ENCODE measurements around the gene BCAN.

BCAN gene

DNA sequence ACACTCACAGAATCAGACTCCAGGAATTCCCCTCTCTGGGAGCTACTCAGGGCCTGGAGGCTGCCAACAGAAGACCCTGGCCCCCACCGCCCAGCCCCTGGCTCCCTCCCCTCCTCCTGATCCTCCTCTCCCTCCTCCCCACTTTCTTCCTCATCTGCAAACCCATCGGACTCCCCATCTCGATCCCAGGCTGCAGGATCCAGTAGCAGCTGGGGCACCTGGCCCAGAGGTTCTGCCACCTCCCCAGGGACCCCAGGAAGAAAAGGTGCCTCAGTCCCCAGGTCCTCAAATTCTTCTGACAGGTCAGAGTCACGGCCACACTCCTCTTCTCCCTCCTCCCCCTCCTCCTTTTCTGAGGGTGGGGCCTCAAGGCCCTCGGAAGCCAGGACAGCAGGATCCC, 27.9 kb downstream of the BCAN start:
- ATAC-seq (replicated peaks; ENCODE audit: extremely low read depth, poor library complexity, severe bottlenecking): no peak
- Mint-ChIP-seq H3K36me3 (ENCODE audit: insufficient read depth) (peaks cover 2% of the 10 kb centered on the region), H3K27ac (ENCODE audit: low read depth) (no peak overlapping the region), H3K4me3 (no peak overlapping the region), H3K9me3 (no peaks in the 10 kb centered on the region), H3K4me1 (no peaks in the 10 kb centered on the region), H3K27me3 (peaks cover 47% of the 10 kb centered on the region)
- no peak for DNase-seq (ENCODE audit: low spot score in 2 of 2)

DNA sequence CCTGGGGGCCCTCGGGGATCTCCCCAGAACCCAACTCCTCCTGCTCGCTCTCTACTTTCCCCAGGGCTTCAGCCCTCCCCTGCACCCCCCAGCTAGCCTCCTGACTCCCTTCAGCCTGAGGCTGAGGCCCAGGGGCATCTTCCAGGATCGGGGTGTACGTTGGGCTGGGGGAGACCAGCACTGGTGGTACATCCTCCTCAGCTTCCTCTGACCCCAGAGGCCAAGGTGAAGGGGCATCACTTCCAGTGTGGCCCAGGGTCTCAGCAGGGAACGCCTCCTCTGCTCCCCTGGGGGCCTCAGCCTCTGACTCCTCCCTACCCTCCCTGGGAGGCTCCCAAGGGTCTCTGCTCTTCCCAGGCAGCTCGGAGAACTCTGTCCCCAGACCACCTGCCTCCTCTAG, 28.4 kb downstream of the BCAN start:
- ATAC-seq (replicated peaks; ENCODE audit: extremely low read depth, poor library complexity, severe bottlenecking) (no peak), DNase-seq (ENCODE audit: low spot score in 2 of 2) (no peak)
- Mint-ChIP-seq H3K36me3 (ENCODE audit: insufficient read depth) (peaks cover 2% of the 10 kb centered on the region), H3K4me3 (no peak overlapping the region), H3K27ac (ENCODE audit: low read depth) (no peak overlapping the region), H3K4me1 (no peaks in the 10 kb centered on the region), H3K27me3 (peaks cover 52% of the 10 kb centered on the region), H3K9me3 (no peaks in the 10 kb centered on the region)

- Mint-ChIP-seq H3K4me1 (no peaks in the 10 kb centered on the region), H3K9me3 (no peaks in the 10 kb centered on the region), H3K4me3 (no peak overlapping the region), H3K27me3 (peaks cover 57% of the 10 kb centered on the region), H3K36me3 (ENCODE audit: insufficient read depth) (peaks cover 2% of the 10 kb centered on the region), H3K27ac (ENCODE audit: low read depth) (no peak overlapping the region)
- ATAC-seq (replicated peaks; ENCODE audit: extremely low read depth, poor library complexity, severe bottlenecking): no peak
- no peak for DNase-seq (ENCODE audit: low spot score in 2 of 2)
Measured at GRCh38 chr1:156670791-156671190, 28.9 kb downstream of the BCAN start.

DNA sequence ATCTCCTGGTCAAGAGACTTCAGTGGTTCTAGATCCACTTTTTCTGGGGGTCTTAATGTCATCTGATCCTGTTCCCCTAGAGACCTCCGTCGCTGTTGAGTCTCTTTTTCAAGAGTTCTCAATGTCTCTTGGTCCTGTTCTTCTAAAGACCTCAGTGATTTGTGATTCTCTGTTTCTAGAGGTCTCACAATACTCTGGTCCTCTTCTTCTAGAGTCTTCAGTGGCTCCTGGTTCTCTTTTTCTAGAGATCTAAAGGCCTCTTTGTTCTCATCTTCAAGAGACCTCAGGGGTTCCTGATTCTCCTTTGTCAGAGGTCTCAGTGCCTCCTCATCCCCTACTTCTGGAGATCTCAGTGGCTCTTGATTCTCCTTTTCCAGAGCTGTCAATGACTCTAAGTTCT, 29.9 kb downstream of the BCAN start:
- H3K36me3 Mint-ChIP-seq (ENCODE audit: insufficient read depth): peaks cover 2% of the 10 kb centered on the region
- no peaks in the 10 kb centered on the region for H3K4me1 Mint-ChIP-seq
- DNase-seq (ENCODE audit: low spot score in 2 of 2): no peak
- H3K9me3 Mint-ChIP-seq: no peaks in the 10 kb centered on the region
- no peak for ATAC-seq (replicated peaks; ENCODE audit: extremely low read depth, poor library complexity, severe bottlenecking)
- no peak overlapping the region for H3K27ac Mint-ChIP-seq (ENCODE audit: low read depth)
- no peak overlapping the region for H3K4me3 Mint-ChIP-seq
- peaks cover 62% of the 10 kb centered on the region for H3K27me3 Mint-ChIP-seq

DNA sequence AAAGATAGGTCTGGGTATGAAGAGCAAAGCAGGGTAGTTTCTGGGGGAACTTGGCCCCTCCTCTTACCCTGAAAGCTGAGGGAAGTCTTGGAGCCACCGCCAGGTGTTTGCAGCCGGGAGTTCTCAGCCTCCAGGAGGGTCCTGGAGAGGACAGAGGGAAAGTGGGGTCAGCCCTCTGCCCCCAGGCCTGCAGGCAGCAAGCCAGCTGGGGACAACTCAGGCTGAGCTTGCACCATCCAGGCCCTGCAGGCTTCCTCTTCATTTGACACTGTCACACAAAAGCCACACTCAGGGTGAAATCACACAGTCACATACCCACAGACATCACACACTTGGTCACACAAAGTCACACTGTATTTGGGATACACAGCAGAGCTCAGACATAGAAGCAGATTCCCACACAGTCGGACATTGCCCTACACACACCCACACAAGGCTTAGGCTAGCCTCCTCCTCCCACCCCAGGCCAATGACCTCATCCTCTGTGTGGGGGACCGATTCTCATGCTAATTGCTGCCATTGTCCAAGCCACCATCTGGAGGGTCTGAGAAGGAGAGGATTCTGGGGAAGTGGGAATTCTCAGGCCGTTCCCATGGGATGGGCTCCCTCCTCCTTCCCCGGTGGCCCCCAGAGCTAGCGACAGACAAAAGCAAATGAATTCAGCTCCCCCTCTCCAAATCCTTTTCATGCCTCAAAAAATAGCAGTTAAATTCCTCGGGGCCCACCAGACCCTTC, 31.6 kb downstream of the BCAN start:
- Mint-ChIP-seq H3K9me3 (no peaks in the 10 kb centered on the region), H3K4me3 (no peak overlapping the region), H3K27ac (ENCODE audit: low read depth) (no peak overlapping the region), H3K27me3 (peaks cover 79% of the 10 kb centered on the region), H3K36me3 (ENCODE audit: insufficient read depth) (peaks cover 2% of the 10 kb centered on the region), H3K4me1 (peaks cover 6% of the 10 kb centered on the region)
- DNase-seq (ENCODE audit: low spot score in 2 of 2) (no peak), ATAC-seq (replicated peaks; ENCODE audit: extremely low read depth, poor library complexity, severe bottlenecking) (no peak)

DNA sequence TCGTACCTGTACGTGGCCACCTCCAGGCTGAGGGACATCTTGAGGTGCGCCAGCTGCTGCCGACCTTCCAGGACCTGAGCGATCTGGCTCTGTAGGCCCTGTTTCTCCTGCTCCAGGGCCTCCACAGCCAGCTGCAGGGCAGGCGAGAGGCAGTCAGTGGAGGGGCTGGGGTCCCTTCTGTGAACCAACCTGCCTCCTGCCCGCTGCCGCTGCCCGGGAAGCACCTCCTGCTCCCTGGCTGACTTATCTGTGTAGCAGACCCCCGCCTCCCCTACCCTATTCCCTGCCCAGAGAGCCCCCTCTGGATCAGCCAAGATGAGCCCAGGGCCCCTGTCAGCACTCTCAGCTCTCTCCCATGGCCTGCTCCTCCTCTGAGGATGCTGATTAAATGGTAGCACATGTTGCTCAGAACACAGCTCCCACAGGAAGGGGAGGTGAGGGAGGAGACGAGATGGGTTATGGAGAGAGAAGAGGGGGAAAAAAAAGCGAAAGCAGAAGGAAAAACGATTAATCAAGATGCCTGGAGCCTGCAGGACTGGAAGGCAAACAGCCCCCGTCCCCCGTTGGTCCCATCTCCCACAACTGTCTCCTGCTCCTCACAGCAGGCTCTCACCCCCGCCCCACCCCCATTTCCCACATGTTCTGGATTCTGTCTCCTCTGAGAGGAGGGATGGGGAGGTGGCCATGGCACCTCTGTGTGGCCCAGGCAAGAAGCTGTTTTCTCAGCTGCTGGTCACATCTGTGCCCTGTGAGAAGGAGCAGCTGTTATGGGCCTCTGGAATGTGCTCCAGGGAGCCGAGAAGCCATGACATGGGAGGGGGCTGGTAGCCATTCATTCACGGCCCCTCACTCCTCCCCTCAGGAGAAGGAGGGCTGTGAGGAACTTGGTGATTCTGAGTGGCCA, 33.5 kb downstream of the BCAN start:
- Mint-ChIP-seq H3K27ac (ENCODE audit: low read depth) (no peak overlapping the region), H3K27me3 (peaks cover 95% of the 10 kb centered on the region), H3K36me3 (ENCODE audit: insufficient read depth) (no peaks in the 10 kb centered on the region), H3K4me1 (peaks cover 7% of the 10 kb centered on the region), H3K9me3 (no peaks in the 10 kb centered on the region), H3K4me3 (no peak overlapping the region)
- ATAC-seq (replicated peaks; ENCODE audit: extremely low read depth, poor library complexity, severe bottlenecking): no peak
- DNase-seq (ENCODE audit: low spot score in 2 of 2): no peak

DNA sequence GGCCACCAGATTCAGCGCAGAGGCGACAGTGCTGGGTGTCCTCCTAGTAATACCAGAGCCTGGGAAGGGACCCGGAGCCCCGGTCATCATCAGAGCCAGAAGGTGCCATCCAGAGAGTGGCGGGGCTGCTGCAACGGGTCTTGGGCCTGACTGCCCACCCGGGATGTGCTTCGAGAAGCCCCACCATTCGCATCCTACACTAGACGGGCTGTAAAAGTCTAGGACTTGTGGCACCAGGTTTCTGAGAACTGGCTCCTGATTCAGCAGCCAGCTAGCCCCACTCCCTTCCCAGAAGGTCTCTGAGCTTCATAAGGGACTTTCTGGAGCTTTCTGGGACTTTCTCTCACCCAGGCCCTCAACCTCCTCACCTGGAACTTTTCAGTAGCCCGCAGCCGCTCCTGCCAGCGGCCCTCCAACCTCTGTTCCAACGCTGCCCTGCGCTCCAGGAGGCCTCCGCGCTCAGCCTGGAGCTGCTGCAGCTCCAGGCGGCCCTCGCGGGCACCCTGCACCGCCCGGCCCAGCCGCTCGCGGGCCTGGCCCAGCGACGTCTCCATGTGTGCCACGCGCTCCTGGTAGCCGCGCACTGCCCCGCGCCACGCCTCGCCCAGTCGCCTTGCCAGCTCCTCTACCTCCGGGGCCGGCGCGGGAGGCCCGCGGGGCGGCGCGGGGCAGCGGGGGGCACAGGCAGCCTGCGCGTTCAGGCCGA, 34.4 kb downstream of the BCAN start:
- no peaks in the 10 kb centered on the region for H3K9me3 Mint-ChIP-seq
- no peak overlapping the region for H3K4me3 Mint-ChIP-seq
- peaks cover 95% of the 10 kb centered on the region for H3K27me3 Mint-ChIP-seq
- DNase-seq (ENCODE audit: low spot score in 2 of 2): no peak
- H3K27ac Mint-ChIP-seq (ENCODE audit: low read depth): no peak overlapping the region
- H3K36me3 Mint-ChIP-seq (ENCODE audit: insufficient read depth): no peaks in the 10 kb centered on the region
- no peak for ATAC-seq (replicated peaks; ENCODE audit: extremely low read depth, poor library complexity, severe bottlenecking)
- H3K4me1 Mint-ChIP-seq: peaks cover 7% of the 10 kb centered on the region

DNA sequence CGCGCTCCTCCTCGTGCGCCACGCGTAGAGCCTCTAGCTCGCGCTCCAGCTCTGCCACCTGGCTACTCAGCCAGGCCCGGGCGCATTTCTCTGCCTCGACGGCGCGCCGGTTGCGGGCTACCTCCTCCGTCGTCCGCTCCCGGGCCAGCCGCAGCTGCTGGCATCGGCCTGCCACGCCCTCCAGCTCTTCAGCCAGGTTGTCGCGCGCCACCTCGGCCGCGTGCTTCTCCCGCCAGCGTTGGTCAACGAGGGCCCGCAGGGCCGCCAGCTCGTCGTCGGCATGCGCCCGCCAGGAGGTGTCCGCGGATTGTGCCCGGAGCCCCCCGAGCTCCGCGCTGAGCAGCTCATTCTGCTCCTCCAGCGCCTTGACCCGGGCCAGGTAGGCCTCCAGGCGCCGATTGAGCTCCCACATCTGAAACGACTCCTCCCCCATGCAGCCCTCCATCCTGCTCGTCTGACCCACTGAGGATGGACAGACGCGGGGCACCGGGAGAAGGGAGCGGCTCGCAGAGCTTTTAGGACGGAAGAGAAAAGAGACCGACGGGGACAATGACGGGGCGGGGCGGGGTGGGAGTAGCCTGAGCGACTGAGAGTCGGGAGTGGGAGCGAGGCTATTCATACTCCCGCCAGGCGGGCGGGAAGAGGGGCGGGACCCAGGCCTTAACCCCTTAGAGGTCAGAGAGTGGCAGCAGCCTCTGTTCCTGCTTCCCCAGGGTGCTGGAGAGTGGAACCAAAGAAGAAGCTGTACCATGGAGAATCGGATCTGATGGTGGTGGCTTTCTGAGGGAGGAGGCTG, 35.1 kb downstream of the BCAN start, which contains the start of gene NES:
NES (minus strand) TSS at position 588 of the 796 bp plus-strand sequence; CDS start at position 445, 143 bp downstream.
- H3K27ac Mint-ChIP-seq (ENCODE audit: low read depth): no peak within 1 kb of the TSS
- H3K4me3 Mint-ChIP-seq: no peak within 1 kb of the TSS
- H3K36me3 Mint-ChIP-seq (ENCODE audit: insufficient read depth): no peaks in the 10 kb centered on the region
- DNase-seq (ENCODE audit: low spot score in 2 of 2) (no peak), ATAC-seq (replicated peaks; ENCODE audit: extremely low read depth, poor library complexity, severe bottlenecking) (no peak)
- H3K9me3 Mint-ChIP-seq: no peaks in the 10 kb centered on the region
- peaks cover 7% of the 10 kb centered on the region for H3K4me1 Mint-ChIP-seq
- H3K27me3 Mint-ChIP-seq: peaks cover 95% of the 10 kb centered on the region

DNA sequence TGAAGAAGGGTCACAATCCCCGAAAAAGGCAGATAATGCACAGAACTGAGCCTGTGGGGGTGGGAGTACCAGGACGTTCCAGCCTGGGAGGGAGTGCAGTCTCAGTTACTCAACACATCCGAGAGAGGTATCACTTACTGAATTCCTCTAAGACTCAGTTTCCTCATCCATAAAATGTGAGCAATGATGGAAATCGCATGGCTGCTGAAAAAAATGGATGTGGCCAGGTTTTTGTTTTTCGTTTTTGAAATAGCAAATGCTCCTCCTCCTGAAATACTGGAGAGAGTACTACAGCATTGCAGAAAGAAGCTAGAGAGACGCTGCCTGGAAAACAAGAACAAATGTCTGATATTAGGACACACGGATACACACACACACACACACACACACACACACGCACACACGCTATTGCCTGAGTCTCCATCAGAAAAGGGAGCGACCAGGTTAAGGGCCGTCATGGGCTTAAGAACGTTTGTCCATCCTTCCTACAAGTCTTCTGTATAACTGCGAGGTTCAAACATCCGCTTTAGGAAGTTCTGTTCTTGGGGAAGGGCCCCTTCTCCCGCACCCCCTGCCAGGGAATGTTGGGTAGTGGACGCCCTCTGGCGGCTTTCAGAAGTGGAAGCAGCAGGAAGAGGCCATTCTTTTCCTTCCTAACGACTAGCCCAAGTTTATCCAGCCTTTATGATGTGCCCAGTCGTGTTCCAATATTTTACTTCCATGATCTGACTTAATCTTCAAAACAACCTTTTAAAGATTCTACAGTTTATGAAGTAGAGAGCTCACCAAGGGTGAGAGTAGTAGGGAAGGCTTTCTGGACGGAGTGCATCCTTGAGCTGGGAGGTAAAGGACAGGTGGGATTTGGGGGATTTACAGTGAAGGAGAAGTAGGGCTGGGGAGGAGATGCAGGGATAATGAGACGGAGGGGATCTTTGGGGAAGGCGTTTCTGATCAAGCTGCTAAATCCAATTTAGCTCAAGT, 36.0 kb downstream of the BCAN start:
- Mint-ChIP-seq H3K36me3 (ENCODE audit: insufficient read depth) (no peaks in the 10 kb centered on the region), H3K4me3 (no peak overlapping the region), H3K4me1 (peaks cover 7% of the 10 kb centered on the region), H3K9me3 (no peaks in the 10 kb centered on the region), H3K27ac (ENCODE audit: low read depth) (no peak overlapping the region), H3K27me3 (peaks cover 93% of the 10 kb centered on the region)
- DNase-seq (ENCODE audit: low spot score in 2 of 2) (no peak), ATAC-seq (replicated peaks; ENCODE audit: extremely low read depth, poor library complexity, severe bottlenecking) (no peak)

DNA sequence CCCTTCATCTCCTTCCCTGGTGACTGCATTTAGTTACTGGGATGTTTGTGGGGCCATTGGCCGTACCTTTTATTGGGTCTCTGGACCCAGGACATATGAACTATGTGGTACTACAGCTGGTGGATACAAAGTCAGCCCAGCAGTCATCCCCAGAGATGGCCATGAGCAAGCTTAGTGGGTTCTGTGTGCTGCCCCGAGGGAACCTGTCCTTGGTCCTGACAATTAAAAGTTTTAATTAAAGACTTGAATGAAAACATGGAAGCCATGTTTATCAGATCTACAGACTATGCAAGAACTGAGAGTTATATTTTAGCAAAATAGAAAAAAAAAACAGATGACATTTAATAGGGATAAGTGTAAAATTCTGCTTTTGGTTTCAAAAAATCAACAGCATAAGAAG, 38.1 kb downstream of the BCAN start:
- Mint-ChIP-seq H3K27ac (ENCODE audit: low read depth) (no peak overlapping the region), H3K9me3 (no peaks in the 10 kb centered on the region), H3K36me3 (ENCODE audit: insufficient read depth) (no peaks in the 10 kb centered on the region), H3K27me3 (peaks cover 92% of the 10 kb centered on the region), H3K4me1 (peaks cover 13% of the 10 kb centered on the region), H3K4me3 (no peak overlapping the region)
- DNase-seq (ENCODE audit: low spot score in 2 of 2) (no peak), ATAC-seq (replicated peaks; ENCODE audit: extremely low read depth, poor library complexity, severe bottlenecking) (no peak)

DNA sequence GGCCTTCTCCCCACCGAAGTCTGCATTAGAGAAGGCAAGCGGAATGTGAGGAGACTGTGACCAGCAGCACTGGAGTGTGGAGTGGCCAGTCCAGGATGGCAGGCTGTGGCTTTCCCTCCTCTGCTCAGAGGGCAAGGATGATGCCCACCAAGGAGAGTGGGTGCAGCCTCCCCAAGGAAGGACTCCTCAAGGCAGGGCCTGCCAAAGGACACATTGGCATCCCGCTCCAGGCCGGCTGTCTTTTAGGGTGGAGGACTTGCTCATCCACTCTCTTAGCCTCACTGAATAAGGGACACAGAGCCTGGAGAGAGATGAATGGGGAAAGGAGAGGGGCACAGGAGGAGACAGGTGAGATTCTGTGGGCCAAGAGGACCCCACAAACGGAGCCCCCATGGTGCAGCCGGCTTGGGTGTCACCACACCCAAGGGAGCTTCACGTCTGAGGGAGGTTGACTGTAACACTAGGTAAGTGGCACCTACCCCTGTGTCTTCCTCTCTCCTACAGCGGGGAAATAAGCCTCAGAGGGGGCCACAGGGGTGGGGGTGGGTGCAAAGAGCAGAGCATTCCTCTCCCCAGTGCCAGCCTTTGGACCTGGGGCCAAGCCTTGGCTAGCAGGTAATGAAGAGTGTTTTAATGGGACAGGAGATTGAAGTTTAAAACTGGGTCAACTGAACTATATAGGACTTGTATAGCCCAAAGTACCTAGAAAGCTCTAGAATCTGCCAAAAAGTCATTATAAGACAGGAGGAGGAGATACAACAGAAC, 39.5 kb downstream of the BCAN start:
- DNase-seq (ENCODE audit: low spot score in 2 of 2): no peak
- Mint-ChIP-seq H3K4me1 (peaks cover 13% of the 10 kb centered on the region), H3K36me3 (ENCODE audit: insufficient read depth) (no peaks in the 10 kb centered on the region), H3K27me3 (peaks cover 81% of the 10 kb centered on the region), H3K9me3 (no peaks in the 10 kb centered on the region), H3K27ac (ENCODE audit: low read depth) (no peak overlapping the region), H3K4me3 (no peak overlapping the region)
- ATAC-seq (replicated peaks; ENCODE audit: extremely low read depth, poor library complexity, severe bottlenecking): no peak

All from central memory CD8-positive, alpha-beta T cell (primary cell).